NCI-H524 (cell line): ENCODE results near the gene RNU6-1.

ENCODE experiments used
- DNase-seq, 2 experiments: peaks; one replicate each; lab custom pipeline; 2025; lab: John Stamatoyannopoulos, UW

The RNU6-1 gene

GRCh38 chr15:67857220-67857619 is 17.4 kb upstream of the RNU6-1 start:
- DNase-seq = no peak

GRCh38 chr15:67855842-67856241 is 16.0 kb upstream of the RNU6-1 start:
- no peak for DNase-seq

- DNase-seq = no peak
Measured at GRCh38 chr15:67854358-67854757, 14.5 kb upstream of the RNU6-1 start.

GRCh38 chr15:67853454-67853853 is 13.6 kb upstream of the RNU6-1 start:
- no peak for DNase-seq

- no peak for DNase-seq
Measured at GRCh38 chr15:67852418-67852817, 12.6 kb upstream of the RNU6-1 start.

- no peak for DNase-seq
Measured at GRCh38 chr15:67850994-67851571, 11.2 kb upstream of the RNU6-1 start.

- DNase-seq = no peak
Measured at GRCh38 chr15:67850336-67850735, 10.5 kb upstream of the RNU6-1 start.

GRCh38 chr15:67849538-67849937 is 9.7 kb upstream of the RNU6-1 start:
- no peak for DNase-seq

- no peak for DNase-seq
Measured at GRCh38 chr15:67845974-67846373, 6.1 kb upstream of the RNU6-1 start.

GRCh38 chr15:67843571-67844387 is 3.9 kb upstream of the RNU6-1 start:
- no peak for DNase-seq

GRCh38 chr15:67843092-67843501 is 3.3 kb upstream of the RNU6-1 start:
- DNase-seq = no peak

- no peak for DNase-seq
Measured at GRCh38 chr15:67841513-67841762, 1.6 kb upstream of the RNU6-1 start.

- peak; percentile 57 to 69 for DNase-seq
Measured at GRCh38 chr15:67840749-67841512, 1.1 kb upstream of the RNU6-1 start.

GRCh38 chr15:67839499-67839928 is 331 bp downstream of the RNU6-1 start:
- DNase-seq = peak in 1 of 2 experiments; percentile 75

- peak; percentile 58 to 74 for DNase-seq
Measured at GRCh38 chr15:67838789-67839332, 984 bp downstream of the RNU6-1 start.

GRCh38 chr15:67836955-67837354 is 2.9 kb downstream of the RNU6-1 start:
- no peak for DNase-seq

- peak; percentile 40 to 65 for DNase-seq
Measured at GRCh38 chr15:67836477-67836876, 3.4 kb downstream of the RNU6-1 start.

- DNase-seq = peak in 1 of 2 experiments; percentile 55
Measured at GRCh38 chr15:67836134-67836455, 3.8 kb downstream of the RNU6-1 start.

GRCh38 chr15:67835297-67836133 is 4.3 kb downstream of the RNU6-1 start:
- DNase-seq = peak in 1 of 2 experiments; percentile 44

GRCh38 chr15:67834581-67835296 is 5.1 kb downstream of the RNU6-1 start:
- DNase-seq = peak in 1 of 2 experiments; percentile 48
